Measurements from ENCODE around the gene CCDC60. TPM values are rescaled to one million over a fixed set of nuclear protein-coding genes. Genes with fewer than 3 reads are reported as not detected.

Gene CCDC60
- total and polyA plus RNA-seq, 12 donors, result not detected

GRCh38 chr12:119389687-119390086, 55.2 kb downstream of the CCDC60 start:
- Histone ChIP-seq H3K4me3 (no peak overlapping the region), H3K36me3 (no peaks in the 10 kb centered on the region), H3K9me3 (peaks cover 0 to 4% (median 0%) of the 10 kb centered on the region in 11 donors), H3K27me3 (no peaks in the 10 kb centered on the region), H3K4me1 (peaks cover 0 to 5% (median 0%) of the 10 kb centered on the region in 9 donors), H3K27ac (no peak overlapping the region)
- no peak for DNase-seq
- ATAC-seq, result no peak
- TF ChIP-seq CTCF (IDR thresholded peaks at IDR 0.05), result no peak
- intact Hi-C loops (cut with DNase I), result no loop called here

GRCh38 chr12:119391673-119392072, 57.1 kb downstream of the CCDC60 start:
- H3K27ac ChIP-seq, result no peak overlapping the region
- DNase-seq (no peak), ATAC-seq (no peak)
- intact Hi-C loops (cut with DNase I), result no loop called here
- no peak for TF ChIP-seq CTCF (IDR thresholded peaks at IDR 0.05)
- peaks cover 0 to 1% (median 0%) of the 10 kb centered on the region in 9 donors for H3K4me1 ChIP-seq
- H3K27me3 ChIP-seq, result no peaks in the 10 kb centered on the region
- 37 to 56% methylated on average over 5 of the region's 5 CpGs for WGBS, 2 donors
- H3K9me3 ChIP-seq, result no peaks in the 10 kb centered on the region
- H3K36me3 ChIP-seq, result no peaks in the 10 kb centered on the region
- H3K4me3 ChIP-seq, result no peak overlapping the region

DNA sequence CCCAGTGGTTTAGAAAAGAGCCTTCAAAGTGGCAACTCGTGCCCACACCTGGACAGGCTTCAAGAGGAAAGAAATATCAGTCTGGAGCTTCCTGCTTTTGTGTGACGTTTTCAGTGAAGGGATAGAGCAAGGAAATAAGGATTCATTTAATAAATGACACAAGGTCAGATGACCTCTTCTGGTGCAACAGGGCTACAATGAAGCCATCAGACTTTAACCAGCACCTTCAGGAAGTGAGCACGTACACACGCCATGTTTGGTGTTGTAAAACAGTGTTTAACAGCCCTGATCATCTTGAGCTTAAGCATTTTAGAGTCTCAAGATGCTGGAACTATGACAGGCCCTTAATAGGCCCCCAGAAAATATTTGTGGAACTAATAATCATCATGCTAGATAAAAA, 59.1 kb downstream of the CCDC60 start:
- no peak overlapping the region for H3K27ac ChIP-seq
- WGBS, 2 donors, result 49 to 61% methylated on average over 4 of the region's 4 CpGs
- H3K27me3 ChIP-seq, result no peaks in the 10 kb centered on the region

DNA sequence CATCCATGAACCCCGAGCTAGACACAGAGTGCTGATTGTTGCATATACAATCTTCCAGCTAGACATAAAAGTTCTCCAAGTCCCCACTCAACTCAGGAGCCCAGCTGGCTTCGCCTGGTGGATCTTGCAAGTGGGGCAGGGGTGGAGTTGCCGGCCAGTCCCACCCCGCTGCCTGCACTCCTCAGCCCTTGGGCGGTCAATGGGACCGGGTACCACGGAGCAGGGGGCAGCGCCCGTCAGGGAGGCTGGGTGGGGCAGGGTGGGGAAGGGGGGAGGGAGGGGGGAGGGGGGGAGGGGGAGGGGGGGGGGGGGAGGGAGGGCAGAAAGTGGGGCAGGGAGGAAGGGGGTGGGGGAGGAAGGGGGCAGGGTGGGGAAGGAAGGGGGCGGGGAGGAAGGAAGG, 63.0 kb downstream of the CCDC60 start:
- no peak for TF ChIP-seq CTCF (IDR thresholded peaks at IDR 0.05)
- Histone ChIP-seq H3K27ac (no peak overlapping the region), H3K9me3 (peaks cover 0 to 6% (median 0%) of the 10 kb centered on the region in 11 donors), H3K36me3 (no peaks in the 10 kb centered on the region), H3K4me3 (no peak overlapping the region), H3K4me1 (no peaks in the 10 kb centered on the region), H3K27me3 (no peaks in the 10 kb centered on the region)
- intact Hi-C loops (cut with DNase I), result no loop called here
- ATAC-seq (no peak), DNase-seq (no peak)
- 88 to 95% methylated on average over 6 to 8 of the region's 10 CpGs for WGBS, 2 donors

More for the DNA sequence above, 59.1 kb downstream of the CCDC60 start:
- no peak overlapping the region for H3K4me3 ChIP-seq
- ATAC-seq, result no peak
- no peaks in the 10 kb centered on the region for H3K36me3 ChIP-seq
- H3K4me1 ChIP-seq, result no peaks in the 10 kb centered on the region
- intact Hi-C loops (cut with DNase I), result no loop called here
- DNase-seq, result no peak
- no peak for TF ChIP-seq CTCF (IDR thresholded peaks at IDR 0.05)
- peaks cover 0 to 5% (median 0%) of the 10 kb centered on the region in 11 donors for H3K9me3 ChIP-seq
